ENCODE data around the gene ITGB2. TPM values are rescaled to one million over a fixed set of nuclear protein-coding genes. Genes with fewer than 3 reads are reported as not detected.

ITGB2 gene
- total RNA-seq (ENCODE audit: low replicate concordance): 0.30 TPM in 1 of 2 replicates, not detected in the other

GRCh38 chr21:44920694-44921604 lies at the start of gene ITGB2:
Gene ITGB2, minus strand, starts transcription at chr21:44920899. Its CDS starts 10,117 bp downstream, at chr21:44910782.

GRCh38 chr21:44939532-44940115 lies 18.9 kb upstream of the ITGB2 start, which contains the start of gene SLX9:
Gene SLX9, plus strand, starts transcription at chr21:44940029. Its CDS starts 29 bp downstream, at chr21:44940058.

DNA sequence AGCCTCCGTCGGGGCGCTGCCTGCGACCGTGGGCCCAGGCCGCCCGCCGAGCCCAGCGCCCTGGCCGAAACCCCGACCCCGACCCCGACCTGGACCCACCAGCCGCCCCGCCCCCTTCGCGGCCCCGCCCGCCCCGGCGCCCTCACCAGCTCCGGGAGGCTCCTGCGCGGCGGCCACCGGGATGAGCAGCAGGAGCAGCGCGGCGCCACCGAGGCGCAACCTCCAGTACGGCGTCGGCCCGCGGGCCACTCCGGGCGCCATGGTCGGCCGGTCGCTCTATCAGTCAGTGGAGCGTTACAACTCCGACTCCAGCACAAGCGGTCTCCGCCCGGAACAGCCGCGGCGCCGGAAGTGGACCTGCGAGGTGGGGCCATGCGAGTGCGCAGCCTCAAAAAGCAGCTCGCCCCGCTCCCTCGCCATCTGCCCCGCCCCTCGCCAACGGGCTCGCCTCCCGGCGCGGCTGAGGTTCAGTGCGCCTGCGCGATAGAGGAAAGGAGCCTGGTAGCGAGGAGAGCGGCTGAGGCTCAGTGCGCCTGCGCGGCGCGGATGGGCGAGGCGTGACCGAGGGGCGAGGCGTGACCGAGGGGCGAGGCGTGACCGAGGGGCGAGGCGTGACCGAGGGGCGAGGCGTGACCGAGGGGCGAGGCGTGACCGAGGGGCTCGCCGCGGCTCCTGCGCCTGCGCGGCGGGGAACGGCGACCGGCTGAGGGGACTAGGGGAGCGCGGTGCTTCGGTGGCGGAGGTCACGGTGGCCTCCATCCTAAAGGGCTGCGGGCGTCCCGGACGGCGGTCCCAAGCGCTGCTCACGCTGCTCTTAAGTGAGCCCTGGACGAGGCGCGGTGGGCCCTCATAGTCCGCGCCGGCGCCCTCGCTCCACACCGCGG lies 47.1 kb downstream of the ITGB2 start, which contains the start of gene PTTG1IP:
PTTG1IP (minus strand) TSS at position 335 of the 884 bp plus-strand sequence; CDS start at position 261, 74 bp downstream.

Other genes starting within 250 kb of the ITGB2 start
- gene KRTAP12-1, start 238.7 kb downstream of the ITGB2 start, total RNA-seq (ENCODE audit: low replicate concordance): not detected in 2 replicates
- gene KRTAP10-12, start 223.7 kb downstream of the ITGB2 start, total RNA-seq (ENCODE audit: low replicate concordance): not detected in 2 replicates
- gene TSPEAR, start 209.3 kb downstream of the ITGB2 start, total RNA-seq (ENCODE audit: low replicate concordance): not detected in 2 replicates
- 61.3 and 64.7 TPM in 2 replicates for gene UBE2G2, start 119.1 kb downstream of the ITGB2 start, total RNA-seq (ENCODE audit: low replicate concordance)
- 78.1 and 123 TPM in 2 replicates for gene SUMO3, start 102.8 kb downstream of the ITGB2 start, total RNA-seq (ENCODE audit: low replicate concordance)
- 231 and 244 TPM in 2 replicates for gene PTTG1IP, start 47.2 kb downstream of the ITGB2 start, total RNA-seq (ENCODE audit: low replicate concordance)
- 16.0 and 24.7 TPM in 2 replicates for gene SLX9, start 19.1 kb upstream of the ITGB2 start, total RNA-seq (ENCODE audit: low replicate concordance)
- 9.5 and 12.3 TPM in 2 replicates for gene ADARB1, start 153.7 kb upstream of the ITGB2 start, total RNA-seq (ENCODE audit: low replicate concordance)

Measured in smooth muscle cell of the coronary artery (primary cell).